GM04503 (cell line): ENCODE measurements around the gene ELOA.
"Not testable (repeated sequence)": the region's sequence is repeated elsewhere in the genome, so short reads cannot be mapped to it uniquely, and the experiment has no call there.

Experiments used
- DNase-seq: peaks from one replicate; pipeline ENCODE4 v3.0.0-alpha.2; 2012; ENCODE audit warnings: low read depth

The ELOA gene

DNA sequence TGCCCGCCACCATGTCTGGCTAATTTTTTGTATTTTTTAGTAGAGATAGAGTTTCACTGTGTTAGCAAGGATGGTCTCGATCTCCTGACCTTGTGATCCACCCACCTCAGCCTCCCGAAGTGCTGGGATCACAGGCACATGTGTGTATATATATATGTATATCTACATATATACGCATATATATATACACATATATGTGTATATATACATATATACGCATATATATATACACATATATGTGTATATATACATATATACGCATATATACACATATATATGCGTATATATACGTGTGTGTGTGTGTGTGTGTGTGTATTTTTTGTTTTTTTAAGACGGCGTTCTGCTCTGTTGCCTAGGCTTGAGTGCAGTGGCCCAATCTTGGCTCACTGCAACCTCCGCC lies 39.9 kb downstream of the ELOA start:
- not testable (repeated sequence) for DNase-seq

DNA sequence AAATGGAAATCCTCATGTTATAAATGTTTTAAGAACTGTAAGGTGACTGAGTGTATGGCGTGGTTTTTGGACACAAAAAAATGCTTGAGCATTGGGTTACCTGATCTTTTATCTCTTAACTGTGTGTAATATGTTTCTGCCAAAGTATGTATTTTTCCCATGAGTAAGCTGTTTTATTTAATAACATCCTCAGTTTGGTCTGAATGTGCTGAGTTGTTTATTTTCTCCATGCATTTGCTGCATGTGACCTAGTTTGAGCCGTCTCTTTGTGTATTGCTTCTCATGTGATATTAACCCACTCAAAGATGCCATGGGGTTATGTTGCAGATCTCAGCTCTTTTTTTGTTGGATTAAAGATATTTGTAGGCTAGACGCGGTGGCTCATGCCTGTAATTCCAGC lies 41.6 kb downstream of the ELOA start:
- DNase-seq, result no peak

DNA sequence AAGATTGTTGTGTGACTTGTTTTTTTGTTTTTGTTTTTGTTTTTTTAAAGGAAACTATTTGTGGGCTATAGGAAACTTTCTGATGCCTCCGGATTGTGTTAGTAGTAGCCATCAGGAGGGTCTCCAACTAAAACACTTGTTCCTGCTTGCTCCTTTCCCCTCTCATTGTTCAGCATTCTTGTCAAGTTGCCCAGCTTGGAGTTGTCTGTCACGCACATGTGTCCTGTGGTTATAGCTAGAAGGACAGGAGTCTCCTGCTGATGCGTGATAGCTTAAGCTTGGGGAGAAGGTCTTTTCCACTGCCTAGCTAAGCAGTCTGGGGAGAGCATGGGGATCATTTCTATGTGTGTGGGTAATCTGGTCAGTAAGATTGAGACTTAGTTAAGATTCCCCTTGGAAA lies 44.4 kb downstream of the ELOA start:
- DNase-seq, result no peak

DNA sequence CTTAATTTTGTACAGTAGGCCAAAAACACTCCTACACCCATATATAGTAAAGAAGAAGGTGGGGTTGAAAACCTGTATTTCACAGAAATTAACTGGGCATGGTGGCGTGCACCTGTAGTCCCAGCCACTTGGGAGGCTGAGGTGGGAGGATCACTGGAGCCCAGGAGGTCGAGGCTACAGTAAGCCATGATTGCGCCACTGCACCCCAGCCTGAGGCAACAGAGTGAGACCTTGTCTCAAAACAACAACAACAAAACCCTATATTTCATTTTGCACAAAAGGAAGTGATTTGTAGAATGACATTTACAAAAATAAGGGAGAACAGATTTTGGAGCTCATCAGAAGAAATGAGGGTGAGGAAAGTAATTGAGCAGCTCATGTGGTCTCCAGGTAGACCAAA lies 45.4 kb downstream of the ELOA start:
- no peak for DNase-seq

DNA sequence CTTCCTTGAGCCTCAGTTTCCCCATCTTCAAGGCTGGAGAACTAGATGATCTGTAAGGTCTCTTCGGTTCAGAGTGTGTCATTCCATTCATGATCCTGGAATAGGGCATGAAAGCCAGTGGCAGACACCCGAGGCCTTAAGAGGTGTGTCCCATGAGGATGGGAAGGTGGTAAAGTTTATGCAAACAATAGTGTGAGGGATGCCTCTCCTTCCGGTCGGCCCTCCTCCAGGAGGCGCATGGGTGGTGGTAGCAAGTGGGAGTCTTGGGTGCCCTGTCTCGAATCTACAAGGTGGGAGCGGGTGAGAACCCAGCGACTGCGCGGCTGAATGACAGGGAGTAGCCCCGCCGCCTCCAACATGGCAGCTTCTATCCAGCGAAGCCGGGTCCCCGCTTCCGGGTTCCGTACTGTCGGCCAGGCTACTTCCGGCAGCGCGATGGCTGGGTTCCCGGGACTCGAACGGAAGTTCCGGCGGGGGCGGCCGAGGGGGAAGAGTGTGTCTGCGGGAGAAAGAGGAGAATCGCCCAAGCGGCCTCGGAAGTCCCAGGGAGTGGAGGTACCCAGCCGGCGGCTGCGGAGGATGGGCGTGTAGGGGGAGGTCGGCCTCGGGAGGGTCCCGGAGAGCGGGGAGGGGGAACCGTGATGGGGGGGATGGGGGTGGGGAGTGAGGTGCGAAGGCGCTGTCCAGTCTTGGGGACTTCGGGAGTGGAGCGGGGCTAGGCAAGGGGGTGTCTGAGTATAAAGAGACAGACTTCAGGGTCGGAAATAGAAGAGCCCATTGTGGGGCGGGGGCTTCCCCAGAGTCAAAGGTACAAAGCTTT lies 47.6 kb downstream of the ELOA start, which contains the start of gene LYPLA2:
LYPLA2 (plus strand) TSS at position 450 of the 820 bp plus-strand sequence. CDS start 1,538 bp downstream, outside the sequence.
- peak; percentile 48 for DNase-seq

DNA sequence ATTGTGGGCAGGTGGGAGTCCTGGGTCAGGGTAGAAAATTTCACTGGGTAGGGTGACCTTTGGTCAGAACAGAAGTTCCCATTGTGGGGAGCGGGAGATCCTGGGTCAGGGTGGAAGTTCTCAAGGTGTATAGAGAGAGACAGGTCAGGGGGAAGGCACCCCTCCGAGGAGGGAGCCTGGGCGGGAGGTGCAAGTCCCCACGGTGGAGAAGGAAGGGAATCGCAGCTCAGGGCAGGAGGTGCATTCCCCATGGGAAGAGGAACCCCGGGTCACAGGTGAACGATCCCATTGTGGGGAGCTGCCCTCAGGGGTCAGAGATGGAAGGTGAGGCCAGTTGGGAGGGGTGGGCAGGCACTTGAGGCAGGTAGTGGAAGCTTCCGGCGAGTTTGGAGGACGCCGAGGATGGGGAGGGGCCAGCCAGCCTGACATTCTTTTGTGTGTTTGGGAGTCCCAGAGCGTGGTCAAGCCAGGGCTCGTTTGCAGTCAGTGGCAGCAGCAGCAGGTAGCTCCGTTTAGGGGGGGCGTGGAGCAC lies 48.3 kb downstream of the ELOA start:
- DNase-seq, result no peak

DNA sequence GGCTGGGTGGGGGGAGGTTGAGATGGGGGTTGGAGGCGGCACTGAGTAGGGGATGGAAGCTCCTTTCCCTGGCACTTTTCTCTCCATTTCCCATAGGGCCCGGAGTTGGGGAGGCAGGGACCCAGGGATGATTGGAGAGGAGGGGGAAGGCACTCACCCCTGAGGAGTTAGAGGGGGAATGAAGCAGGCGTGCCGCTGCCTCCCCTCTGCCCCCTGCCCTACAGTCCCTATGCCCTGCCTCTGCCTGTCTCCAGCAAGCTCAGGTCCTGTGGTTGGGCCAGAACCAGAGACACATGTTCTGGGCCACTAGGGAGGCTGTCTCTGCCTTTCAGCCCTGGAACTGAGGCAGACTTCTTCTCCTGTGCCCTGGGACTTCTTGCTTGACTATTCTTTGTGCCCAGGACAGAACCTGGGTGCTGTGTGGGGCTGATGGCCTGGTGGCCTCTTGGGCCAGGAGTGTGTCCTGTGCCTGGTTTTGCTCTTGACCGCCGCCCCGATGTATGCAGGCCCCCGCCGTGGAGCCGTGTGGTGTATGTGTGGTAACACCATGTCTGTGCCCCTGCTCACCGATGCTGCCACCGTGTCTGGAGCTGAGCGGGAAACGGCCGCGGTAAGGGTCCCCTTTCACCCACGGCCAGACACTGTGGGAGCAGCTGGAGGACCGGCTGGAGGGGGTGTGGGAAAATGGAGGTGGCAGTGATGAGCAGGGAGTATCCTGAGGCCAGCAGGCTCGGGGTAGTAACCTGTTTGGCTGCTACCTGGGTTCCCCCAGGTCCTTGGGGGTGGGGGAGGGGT lies 49.1 kb downstream of the ELOA start:
- DNase-seq, result no peak

DNA sequence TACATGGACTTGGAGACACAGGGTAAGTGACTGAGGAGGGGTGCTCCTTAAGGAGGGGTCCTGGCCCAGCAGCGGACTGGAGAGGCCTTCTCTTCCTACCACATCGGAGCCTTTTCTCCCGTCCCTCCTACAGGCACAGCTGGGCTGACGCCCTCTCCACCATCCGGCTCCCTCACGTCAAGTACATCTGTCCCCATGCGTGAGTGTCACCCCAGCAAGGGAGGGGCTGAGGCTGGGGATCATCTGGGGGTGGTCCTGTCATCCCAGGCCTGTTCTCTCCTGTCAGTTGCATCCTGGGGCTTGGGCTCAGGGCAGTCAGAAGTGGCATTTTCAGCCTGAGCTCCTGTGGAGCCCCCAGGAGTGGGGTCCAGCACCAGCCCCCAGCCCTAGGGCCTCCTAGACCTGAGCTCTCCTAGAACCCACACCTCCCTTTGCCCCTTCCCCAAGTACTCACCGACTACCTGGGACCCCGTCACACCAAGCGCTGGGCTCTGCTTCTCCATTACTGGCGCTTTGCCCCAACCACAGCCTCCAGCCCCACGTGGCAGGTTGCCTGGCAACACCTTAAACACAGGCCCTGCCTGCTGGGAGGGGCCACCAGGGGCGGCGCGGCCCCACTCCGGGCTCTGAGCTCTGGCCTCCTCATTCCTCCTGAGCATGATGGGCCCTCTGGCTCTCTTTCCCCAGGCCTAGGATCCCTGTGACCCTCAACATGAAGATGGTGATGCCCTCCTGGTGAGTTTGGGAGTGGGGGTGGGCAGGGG lies 49.9 kb downstream of the ELOA start:
- no peak for DNase-seq

DNA sequence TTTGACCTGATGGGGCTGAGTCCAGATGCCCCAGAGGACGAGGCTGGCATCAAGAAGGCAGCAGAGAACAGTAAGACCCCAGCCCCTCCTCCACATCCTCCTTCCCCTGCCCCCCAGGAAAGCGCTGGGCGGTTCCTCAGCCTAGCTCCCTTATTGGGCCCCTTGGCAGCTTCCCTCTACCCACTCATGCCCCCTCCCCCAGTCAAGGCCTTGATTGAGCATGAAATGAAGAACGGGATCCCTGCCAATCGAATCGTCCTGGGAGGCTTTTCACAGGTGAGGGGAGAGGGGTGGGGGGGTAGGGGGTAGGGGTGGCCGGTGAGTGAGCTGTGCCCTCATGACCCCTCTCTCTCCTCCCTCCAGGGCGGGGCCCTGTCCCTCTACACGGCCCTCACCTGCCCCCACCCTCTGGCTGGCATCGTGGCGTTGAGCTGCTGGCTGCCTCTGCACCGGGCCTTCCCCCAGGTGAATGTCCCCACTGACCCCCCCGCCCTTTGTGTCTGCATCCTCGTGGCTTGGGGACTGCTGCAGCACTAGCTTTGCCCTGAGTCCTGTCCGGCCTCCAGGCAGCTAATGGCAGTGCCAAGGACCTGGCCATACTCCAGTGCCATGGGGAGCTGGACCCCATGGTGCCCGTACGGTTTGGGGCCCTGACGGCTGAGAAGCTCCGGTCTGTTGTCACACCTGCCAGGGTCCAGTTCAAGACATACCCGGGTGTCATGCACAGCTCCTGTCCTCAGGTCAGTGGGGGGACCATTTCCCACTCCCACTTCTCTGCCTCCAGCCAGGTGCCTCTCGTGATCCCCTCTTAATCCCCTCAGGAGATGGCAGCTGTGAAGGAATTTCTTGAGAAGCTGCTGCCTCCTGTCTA lies 50.8 kb downstream of the ELOA start:
- no peak for DNase-seq

DNA sequence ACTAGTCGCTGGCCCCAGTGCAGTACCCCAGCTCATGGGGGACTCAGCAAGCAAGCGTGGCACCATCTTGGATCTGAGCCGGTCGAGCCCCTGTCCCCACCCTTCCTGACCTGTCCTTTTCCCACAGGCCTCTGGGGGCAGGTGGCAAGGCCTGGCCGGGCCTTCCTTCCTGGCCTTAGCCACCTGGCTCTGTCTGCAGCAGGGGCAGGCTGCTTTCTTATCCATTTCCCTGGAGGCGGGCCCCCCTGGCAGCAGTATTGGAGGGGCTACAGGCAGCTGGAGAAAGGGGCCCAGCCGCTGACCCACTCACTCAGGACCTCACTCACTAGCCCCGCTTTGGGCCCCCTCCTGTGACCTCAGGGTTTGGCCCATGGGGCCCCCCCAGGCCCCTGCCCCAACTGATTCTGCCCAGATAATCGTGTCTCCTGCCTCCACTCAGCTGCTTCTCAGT lies 51.5 kb downstream of the ELOA start:
- DNase-seq, result not testable (repeated sequence)

DNA sequence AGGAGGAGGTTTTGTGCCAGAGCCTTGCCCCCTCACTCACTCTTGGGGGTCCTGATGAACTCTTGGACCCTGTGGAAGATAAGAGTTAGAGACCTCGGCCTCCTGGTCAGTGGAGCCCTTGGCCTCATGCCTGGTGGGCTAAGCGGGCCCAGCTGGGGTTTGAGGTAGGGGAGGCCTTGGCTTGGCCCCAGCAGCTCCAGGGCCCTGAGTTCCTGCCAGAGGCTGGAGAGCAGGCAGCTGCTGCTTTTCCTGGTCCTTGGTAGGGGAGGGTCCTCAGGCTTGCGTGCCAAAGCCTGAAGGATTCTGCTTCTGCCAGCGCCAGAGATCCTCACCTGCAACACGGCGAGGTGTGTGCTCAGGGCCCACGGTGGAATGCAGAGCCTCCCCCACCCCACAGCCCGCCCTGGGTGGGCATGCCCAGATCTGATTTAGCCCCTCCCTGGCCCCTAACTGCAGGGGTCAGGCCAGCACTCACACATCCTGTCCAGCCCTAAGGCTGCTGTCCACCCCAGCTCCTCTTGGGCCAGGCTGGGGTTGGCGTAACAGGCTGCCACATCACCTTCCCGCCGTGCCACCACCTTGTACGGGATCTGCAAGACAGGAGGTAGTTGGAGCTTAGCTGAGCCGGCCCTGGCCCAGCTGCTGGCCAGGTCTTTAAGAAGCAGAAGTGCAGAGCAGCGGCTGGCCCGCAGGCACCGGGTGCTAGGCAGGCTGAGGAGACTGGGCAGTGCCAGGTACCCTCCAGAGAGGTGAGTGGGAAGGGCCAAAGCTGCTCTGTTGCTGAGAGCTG lies 52.6 kb downstream of the ELOA start:
- DNase-seq, result no peak

DNA sequence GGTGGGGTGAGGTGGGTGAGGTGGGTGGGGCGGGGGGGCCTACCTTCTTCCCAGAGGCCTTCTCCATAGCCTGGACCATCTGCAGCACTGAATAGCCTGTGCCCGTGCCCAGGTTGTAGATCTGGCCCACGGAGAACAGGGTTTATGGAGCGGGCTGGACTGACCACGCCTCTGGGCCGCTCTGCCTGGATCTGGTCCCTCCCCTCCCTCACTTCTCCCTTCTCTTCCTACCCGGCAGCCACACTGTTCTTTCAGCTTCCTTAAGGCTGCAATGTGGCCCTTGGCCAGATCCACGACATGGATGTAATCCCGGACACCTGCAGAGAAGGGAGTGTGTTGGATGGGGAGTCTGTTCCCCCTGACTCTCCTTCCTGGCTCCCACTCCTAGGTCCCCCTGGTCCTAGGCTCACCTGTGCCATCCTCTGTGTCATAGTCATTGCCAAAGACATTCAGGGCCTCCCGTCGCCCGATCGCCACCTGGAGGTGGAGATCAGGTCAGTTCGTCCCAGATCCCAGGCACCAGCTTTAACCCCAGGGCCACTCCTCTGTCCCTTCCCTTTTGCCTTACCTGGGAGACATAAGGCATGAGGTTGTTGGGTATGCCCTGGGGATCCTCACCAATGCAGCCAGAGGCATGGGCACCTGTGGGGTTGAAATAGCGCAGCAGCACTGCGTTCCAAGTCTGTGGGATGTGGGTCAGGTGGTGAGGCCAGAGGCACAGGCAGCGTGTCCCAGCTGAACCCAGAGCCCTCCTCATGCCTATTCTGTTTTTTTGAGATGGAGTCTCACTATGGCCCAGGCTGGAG lies 53.4 kb downstream of the ELOA start:
- DNase-seq, result no peak

DNA sequence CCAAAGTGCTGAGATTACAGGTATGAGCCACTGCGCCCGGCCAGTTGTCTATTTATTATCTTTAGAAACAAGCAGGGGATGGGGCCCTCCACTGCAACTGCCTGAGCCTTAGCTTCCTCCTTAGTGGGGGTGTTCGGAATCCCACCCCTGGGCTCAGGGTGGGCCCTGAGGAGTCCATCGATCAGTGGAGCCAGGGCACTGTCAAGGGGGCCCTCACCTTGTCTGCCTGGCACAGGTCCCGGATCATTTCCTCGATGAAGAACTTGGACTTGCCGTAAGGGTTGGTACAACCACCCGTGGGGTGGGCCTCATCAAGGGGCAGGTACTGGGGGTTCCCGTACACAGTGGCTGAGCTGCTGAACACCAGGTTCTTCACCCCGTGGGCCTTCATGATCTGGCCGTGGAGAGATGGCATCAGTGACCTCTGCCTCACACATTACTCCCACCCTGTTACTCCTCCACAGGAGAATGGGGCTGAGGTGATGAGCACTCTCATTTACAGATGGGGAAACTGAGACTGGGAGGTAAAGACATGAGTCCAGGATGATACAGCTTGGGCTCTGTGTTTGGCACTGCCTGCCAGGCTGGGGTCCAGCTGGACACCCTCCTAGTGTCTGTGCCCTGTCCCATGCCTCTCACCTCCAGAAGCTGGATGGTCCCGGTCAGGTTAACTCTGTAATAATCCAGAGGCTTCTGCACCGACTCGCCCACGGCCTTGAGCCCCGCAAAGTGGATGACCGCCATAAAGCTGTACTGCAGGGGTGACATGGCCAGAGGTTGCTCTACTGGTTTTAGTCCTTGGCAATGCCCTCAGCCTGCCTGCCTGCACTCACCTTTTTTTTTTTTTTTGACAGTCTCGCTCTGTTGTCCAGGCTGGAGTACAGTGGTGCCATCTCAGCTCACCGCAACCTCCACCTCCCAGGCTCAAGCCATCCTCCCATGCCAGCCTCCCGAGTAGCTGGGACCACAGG lies 54.5 kb downstream of the ELOA start:
- no peak for DNase-seq

DNA sequence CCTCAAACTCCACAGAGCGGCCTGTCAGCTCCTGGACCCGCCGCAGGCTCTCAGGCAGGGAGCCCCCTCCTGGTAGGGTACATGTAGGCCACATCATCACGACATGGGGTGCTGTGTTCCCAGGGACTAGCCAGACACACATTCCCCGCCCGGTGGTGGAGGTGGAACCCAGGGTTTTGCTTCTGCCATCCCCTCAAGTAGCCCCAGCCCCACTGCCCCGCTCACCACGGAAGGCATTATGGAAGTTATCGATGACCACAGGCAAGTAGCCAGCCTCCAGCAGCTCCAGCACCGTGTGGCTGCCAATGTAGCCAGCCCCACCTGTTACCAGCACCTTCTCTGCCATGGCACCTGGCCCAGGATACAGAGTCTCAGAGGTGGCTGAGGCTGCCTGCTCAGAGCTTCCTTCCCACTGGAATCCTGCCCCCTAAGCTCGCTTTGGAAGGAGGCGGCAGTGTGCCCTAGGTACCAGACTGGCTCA lies 55.4 kb downstream of the ELOA start:
- no peak for DNase-seq

DNA sequence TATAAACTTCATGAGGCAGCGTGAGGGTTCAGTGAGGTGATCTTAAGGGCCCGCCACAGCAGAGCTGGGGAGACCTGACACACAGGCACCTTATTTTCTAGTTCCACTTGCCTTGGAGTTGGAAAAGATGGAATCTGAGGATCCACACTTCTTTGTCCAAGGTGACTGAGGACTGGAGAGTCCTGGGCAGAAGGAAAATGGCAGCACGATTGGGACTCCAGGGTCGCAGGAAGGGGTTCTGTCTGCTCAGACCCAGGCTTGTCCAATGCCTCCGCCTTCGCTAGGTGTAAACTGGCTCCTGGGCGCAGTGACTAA lies 55.9 kb downstream of the ELOA start:
- DNase-seq, result no peak

DNA sequence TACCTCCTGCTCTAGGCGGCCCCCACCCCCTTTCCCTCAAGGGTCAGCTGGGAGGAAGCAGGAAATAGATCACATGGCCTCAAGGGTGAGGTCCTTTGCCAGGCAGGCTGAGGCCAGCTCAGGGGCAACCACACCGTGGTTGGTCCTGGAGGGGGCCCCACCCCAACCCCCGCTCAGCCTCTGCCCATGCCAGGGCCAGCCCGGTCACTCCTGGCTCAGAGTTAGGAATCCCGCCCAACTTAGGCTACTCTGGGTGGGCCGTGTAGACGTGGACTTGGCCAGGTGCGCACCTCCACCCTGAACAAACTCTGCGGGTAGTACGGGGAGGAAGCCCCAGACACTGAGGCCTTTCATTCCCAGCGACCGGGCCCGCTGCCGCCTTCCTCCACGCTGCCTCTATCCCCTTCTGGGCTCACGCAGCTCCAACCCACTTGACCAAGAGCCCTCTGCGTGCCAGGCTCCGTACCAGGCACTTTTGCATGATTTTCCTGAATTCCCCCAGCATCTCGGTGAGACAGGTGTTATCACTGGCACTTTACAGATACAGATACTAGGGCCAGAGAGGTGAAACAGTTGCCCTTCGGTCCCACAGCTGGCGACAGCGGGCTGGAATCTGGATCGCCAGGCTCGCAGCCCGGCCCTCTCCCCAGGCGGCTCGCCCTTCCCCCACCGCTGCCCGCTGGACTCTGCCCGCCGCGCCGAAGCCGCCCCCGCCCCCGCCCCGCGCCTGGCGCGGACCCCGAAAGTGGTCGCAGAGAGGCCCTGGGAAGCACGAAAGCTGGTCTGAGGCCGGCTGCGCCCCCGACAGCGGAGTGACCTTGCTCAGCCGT lies 56.5 kb downstream of the ELOA start:
- DNase-seq, result no peak
